A673 (cell line): ENCODE results near the gene PER2.

Experiments used
- CTCF ChIP-seq: fragments of 300-800, 200-600 bp; sonication (generic); conservative IDR thresholded peaks from 2 replicates; pipeline ENCODE4 v1.5.1; 2017; ENCODE audit warnings: low read depth, mild to moderate bottlenecking, antibody characterized with exemption, low read length, moderate library complexity, mixed read lengths
- EZH2 ChIP-seq: fragments of 200-600 bp; sonication (generic); IDR thresholded peaks from 2 replicates; pipeline ENCODE4 v1.6.1; 2017; ENCODE audit warnings: borderline replicate concordance, low read depth, mild to moderate bottlenecking, mixed read lengths, antibody characterized with exemption, low read length; ENCODE audit not compliant: poor library complexity, severe bottlenecking

GRCh38 chr2:238308177-238308576 is 19.8 kb upstream of the PER2 start:
- TF ChIP-seq EZH2 (no peak), CTCF (peak; percentile 38)
